HG03342 (cell line): ENCODE results near the gene LKAAEAR1.

Source experiments
- ATAC-seq: cut with Tn5 transposase; IDR thresholded peaks from one replicate; pipeline ENCODE4 v1.9.1; 2021; ENCODE audit warnings: mild to moderate bottlenecking, moderate library complexity; ENCODE audit not compliant: unreplicated experiment

LKAAEAR1 gene

DNA sequence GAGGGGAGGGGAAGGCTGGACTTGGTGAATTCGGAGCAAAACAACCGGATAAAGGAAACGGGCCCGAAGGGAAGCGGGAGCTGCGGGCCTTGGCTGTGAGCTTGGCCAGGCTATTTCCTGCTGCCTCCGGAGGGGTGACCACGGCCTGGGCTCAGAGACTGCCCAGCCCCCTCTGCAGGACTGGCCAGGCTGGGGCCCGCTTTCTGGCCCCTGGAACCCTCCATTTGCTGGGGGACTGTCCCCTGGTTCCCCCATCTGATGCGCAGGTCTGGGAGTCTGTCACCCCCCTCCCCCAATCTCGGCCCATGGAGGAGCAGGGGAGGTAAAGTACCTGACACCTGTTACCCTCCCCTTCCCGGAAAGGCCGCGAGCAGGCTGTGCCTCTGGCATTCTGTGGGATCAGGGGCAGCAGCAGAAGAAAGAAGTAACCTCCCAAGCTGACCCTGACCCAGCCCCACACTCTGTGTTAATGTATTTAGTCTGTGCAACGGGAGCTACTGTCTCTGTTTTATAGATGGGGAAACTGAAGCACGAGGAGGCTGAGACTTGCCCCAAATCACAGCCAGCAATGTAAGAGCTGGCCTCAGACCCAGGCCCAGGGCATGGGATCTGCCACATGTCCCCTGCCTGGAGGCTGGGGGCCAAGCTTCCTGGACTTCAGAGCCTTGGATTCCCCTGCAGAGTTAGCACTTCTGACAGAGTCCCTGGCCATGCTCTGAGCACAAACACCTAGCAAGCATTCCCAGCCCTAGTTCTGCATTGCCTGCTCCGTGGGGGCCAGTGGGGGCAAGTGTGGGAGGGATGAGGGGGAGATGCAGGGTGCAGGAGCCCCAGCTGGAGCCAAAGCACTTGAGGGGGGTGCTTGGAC, 44.7 kb downstream of the LKAAEAR1 start:
- ATAC-seq = no peak

DNA sequence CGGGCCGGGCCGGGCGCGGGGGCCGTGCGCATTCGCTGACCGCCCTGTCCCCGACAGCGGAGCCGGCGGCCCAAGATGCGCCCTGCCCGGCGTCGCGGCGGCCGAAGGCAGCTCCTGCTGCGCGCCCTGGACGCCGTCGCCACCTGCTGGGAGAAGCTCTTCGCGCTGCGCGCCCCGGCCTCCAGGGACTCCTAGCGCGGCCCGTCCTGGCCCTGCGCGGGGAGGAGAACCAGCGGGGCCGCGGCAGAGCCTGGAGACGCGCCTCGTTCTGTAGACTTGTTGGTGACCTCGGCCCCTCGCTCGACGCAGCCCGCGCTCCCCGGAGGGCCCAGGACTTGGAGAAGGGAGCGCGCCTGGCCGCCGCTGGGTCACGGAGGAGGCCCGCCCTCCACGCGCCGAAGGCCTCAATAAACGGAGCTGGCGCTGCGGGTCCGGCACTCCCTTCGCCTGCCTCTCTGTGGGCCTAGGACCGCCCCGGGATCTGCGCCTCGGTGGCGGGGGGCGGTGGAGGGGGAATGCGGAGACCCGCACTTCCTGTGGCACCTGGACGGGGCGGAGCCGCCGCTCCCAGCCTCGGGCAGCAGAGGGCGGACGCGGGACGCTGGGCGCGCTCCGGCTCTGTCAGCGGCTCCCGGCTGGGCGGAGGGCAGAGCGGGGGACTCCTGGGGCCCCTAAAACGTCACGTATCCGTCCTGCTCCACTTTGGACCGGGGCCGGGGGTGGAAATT, 45.5 kb downstream of the LKAAEAR1 start:
- ATAC-seq = peak; percentile 46

DNA sequence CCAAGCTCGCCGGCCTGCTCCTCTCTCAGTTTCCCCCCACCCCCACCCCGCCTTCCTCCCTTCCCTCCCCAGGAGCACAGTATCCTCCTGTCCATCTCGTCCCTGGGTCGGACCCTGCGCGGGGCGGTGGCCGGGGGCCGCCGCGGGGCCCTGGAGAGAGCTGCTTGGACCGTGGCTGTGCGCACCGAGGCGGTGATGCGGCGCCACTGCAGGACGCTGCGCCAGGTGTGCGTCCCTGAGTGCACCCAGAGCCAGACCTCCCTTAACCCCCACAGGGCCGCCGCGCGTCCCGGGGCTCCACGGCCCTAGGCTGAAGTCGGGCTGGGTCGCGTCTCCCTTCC, 46.0 kb downstream of the LKAAEAR1 start:
- ATAC-seq = peak; percentile 15

DNA sequence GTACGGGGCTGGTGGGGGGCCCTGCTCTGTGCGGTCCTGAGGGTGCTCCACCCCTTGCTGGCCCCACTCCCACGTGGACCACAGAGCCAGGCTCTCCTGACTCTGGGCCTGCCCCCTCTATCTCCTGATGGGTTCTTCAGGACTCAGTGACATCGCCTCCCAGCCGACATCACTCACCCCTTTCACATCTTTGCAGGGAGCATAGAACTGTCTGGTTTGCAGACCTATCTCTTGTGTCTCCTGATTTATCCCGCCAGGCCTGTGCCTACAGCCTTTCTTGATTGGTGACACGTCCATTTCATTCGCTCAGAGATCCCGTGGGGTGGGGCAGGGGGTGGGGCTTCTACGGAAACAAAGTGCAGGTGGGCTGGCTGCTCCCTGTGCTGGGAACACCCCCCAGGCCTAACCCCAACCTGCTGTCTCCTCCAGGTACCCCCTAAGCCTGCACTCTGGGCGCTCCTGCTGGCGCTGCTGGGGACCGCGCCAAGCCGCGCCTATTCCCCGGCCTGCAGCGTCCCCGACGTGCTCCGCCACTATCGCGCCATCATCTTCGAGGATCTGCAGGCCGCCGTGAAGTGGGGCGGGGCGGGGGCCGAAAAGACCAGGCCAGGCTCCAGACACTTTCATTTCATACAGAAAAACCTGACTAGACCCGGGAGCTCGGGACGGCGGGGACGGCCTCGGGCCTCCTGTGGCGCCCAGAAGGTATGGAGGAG, 46.5 kb downstream of the LKAAEAR1 start:
- no peak for ATAC-seq

DNA sequence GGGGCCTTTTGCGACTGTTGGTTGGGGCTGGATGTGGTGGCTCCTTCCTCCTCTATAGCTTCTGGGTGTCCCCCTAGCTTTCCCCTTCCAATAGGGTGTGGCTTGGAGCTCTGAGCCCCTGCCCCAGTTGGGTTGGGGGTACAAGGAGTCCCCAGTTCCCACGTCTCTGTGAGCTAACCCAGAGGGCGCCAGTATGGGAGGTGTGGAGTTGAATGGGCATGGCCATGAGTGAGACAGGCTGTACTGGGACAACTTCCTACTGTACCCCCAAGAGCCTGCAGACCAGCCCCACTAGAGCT, 47.0 kb downstream of the LKAAEAR1 start:
- ATAC-seq = no peak

DNA sequence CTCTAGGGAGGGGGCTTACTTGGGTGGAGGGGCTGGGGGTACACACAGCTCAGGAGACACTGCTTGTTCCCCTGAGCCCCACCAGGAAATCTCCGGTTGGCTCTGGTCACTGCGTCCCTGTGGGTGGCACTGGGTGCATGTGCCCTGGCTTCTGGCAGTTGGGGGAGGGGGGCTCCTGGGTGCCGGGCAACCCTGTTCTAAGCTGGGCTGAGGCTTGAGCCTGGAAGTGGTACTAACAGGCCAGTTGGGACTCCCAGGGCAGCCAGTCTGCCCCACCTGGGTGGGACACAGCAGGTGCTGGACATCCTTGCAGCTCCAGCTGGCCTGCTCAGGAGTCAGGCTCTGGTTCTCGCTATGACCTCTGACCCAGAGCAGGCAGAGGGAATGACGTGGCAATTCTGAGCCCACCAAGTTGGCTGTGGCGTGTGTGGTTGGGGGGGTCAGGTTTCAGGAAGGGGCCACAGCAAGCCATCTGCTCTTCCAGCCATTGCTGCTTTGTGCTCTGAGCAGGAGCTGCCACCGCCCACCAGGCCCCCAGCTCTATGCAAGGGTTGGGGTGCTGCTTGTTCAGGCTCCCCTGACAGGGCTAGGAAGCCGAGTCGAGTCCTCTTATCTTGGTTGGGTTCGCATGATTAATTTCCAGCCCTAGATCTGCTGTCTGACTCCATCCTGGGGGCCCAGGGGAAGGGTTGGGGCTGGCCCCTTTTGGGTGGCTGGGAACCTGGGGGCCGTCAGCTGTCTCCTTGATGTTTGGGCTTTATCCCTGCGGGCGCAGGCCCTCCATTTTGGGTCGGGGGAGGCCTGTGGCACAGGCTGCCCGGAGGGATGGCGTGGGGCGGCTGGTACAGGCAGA, 47.6 kb downstream of the LKAAEAR1 start:
- no peak for ATAC-seq

DNA sequence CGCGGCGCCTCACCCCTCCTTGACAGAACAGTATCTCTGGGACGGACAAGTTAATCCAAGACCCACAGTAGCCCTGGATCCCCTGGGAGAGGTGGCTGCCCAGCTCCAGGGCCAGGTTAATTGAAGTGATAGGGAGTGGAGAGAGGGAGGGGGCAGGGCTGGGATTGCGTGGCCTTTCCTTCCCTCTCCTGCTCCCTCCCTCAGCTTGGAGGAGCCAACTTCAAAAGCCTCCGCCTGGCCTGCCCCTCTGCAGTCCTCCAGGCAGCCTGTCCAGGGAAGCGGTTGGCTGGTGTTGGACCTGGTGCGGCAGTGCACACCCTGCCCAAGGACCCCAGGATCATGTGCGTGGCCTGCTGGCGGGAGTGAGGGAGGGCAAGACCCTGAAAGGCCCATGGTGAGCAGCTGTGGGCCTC, 48.3 kb downstream of the LKAAEAR1 start, which contains the start of gene C20orf204:
TSS of gene C20orf204 (plus strand) at position 250 of the 413 bp plus-strand sequence. CDS start at position 392, 142 bp downstream.
- ATAC-seq = no peak

DNA sequence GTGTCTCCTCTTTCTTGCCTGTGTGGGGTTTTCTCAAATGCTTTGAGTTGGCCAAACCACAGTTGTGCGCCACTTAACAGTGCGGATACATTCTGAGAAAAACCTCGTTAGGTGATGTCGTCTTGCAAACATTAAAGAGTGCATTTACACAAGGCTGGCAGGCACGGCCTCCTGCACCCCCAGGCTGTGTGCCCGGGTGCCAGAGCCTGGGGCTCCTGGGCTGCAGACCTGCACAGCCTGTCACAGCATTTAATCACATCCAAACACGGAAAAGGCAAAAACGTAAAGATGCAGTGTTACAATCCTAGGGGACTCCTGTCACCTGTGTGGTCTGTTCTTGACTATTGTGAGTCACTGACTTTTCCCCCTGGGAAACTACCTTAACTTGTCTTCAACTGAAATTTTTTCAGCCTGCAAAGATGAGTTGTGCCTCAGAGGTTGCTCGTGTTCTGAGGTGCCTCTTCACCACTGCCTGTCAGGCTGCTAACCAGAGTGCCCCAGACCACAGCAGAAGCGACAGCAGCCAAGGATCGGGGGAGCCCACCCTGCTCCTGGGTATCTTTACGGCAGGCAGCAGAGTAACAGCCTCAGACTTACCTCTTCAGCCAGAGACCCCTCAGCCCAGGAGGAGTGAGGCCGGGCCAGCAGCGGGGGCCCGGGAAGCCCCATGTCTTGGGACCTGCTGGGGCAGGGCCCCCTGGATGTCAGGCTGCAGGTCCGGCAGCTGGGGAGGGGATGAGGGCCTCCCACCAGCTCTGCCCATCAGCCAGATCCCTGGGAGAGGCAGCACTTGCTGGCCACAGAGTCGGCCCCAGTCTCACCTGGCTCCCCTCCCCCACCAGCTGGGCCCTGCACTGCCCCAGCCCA, 48.9 kb downstream of the LKAAEAR1 start:
- ATAC-seq = no peak

DNA sequence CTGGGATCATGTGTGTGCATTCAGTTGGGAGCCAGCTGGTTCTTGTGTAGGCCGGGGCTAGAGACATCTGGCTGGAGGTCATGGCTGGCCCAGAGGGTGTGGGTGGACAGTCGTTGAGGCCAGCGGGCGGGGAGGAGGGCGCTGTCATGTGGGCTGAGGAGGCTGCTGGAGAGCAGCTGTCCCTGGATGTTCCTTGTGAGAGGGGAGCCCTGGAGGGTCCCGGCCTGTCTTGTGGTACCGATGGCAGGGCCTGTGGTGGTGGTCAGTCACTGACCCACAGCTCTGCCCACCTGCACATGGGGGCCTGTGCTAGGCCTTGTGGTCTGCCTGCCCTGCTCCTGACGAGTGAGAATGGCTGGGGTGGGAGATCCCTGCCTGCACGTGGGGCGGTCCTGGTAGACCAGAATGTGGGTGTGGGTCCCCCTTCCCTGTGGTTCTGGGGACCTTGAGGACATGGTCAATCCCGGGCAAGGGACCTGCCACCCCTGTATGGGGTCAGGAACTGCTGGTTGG, 50.2 kb downstream of the LKAAEAR1 start:
- no peak for ATAC-seq
